Right cardiac atrium (tissue), 5 donors: Measurements from ENCODE around the gene STX16. TPM values are rescaled to one million over a fixed set of nuclear protein-coding genes. Genes with fewer than 3 reads are reported as not detected.
"Not testable (repeated sequence)": the region's sequence is repeated elsewhere in the genome, so short reads cannot be mapped to it uniquely, and the experiment has no call there.

Source experiments
- ATAC-seq, 2 donors: fragments of 200-7000 bp; cut with Tn5 transposase; one replicate each; pipeline versions ENCODE4 v1.8.0 to v1.9.1; 2020; ENCODE audit warnings: moderate library complexity in 2 of 2, mild to moderate bottlenecking in 1 of 2
- DNase-seq, 3 donors: peaks; one replicate each; pipeline ENCODE4 v3.0.0-alpha.2; 2020
- H3K27ac ChIP-seq: one replicate; pipeline ENCODE4 v1.5.1; 2013; ENCODE audit warnings: mild to moderate bottlenecking, low read length, control low read depth, moderate library complexity
- H3K27me3 ChIP-seq: one replicate; pipeline ENCODE4 v1.6.1; 2013; ENCODE audit not compliant: control insufficient read depth, insufficient read depth
- H3K4me1 ChIP-seq: one replicate; pipeline ENCODE4 v1.6.1; 2013; ENCODE audit warnings: low read length; ENCODE audit not compliant: control insufficient read depth, insufficient read depth
- H3K4me3 ChIP-seq: one replicate; pipeline ENCODE4 v1.5.1; 2013; ENCODE audit warnings: low read length, control low read depth
- H3K9me3 ChIP-seq: one replicate; pipeline ENCODE4 v1.6.1; 2013; ENCODE audit warnings: low read length; ENCODE audit not compliant: control insufficient read depth
- WGBS: extraction: QIAGEN DNeasy Blood & Tissue Kit; methylation state at CpG from one replicate; pipeline ENCODE4 v1.1.7; 2013; 5-methylcytosine and 5-hydroxymethylcytosine counted together
- intact Hi-C, 4 donors: fragments of 100-400 bp; cut with DNase I; formaldehyde crosslinking; loops; one replicate each; pipeline versions ENCODE4 v1.11.0 to v1.14.0; 2022 to 2023
- polyA plus RNA-seq: library from polyadenylated mRNA; stranded (reverse); fragments of 200-250 nt; gene quantifications from one replicate; pipeline ENCODE4 v1.2.3, GENCODE V29; 2013
- total RNA-seq, 4 donors: library from RNA; stranded (reverse); fragmentation: NEBNext Ultra II Directional; extraction: Animal tissue kit (Norgen Biotek cat#: 25700); gene quantifications; one replicate each; pipeline ENCODE4 v1.2.1, GENCODE V29; 2021
- donor health status: healthy with polysubstance abuse.
- donor health status: DM: no; HTN: yes; CAD: no.
- donor health status: DM: no; HTN: no; CAD: no.
- donor health status: DM: no; HTN: yes; CAD: no; lungs with severe emphysema.
- donor health status: DM: yes; HTN: yes; CAD: no.

STX16 gene
- total and polyA plus RNA-seq, 5 donors, result 28.0 to 35.0 (median 33.0) TPM

DNA sequence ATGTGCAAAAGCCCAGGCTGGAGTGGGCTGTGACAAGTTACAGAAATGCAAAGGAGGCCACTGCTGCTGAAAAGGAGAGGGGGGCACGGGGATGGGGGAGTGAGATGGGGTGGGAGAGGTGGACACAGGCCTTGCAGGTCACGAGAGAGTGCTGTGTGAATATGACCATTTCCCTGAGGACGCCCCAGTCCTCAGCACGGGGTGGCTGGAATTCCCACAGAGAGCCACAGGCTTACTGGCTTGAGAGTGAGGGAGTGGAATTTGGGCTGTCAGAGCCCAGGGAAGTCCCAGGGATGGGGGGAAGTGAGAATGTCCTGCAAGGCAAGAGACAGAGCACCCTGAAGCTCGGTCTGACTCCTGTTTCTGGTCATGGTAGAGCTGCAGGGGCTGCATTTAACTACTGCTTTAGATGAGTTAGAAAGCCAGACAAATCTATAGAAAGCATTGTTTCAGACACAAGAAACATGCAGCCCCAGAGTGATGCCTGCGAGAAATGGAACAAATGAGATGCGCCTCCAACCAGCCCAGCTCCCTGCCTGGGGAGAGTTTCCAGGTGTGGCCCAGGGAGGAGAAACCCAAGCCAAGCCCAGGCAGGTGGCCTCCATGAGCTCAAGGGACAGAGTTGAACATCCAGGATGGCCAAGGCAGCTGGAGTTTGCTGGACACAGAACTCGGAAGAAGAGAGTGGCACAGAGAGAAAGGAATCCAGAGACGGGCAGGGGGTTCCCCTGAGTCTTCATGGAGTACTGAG lies 72.0 kb downstream of the STX16 start:
- DNase-seq, result no peak
- no peaks in the 10 kb centered on the region for H3K9me3 ChIP-seq
- intact Hi-C loops, result loop anchor here in 1 of 4 donors (10.0 kb wide), 1 partner anchor 62 kb away; no protein-coding TSS in a partner anchor
- no peak overlapping the region for H3K4me3 ChIP-seq
- WGBS, result 73% methylated on average over 9 of the region's 9 CpGs
- no peaks in the 10 kb centered on the region for H3K27me3 ChIP-seq
- no peak for ATAC-seq
- no peaks in the 10 kb centered on the region for H3K4me1 ChIP-seq
- no peak overlapping the region for H3K27ac ChIP-seq

DNA sequence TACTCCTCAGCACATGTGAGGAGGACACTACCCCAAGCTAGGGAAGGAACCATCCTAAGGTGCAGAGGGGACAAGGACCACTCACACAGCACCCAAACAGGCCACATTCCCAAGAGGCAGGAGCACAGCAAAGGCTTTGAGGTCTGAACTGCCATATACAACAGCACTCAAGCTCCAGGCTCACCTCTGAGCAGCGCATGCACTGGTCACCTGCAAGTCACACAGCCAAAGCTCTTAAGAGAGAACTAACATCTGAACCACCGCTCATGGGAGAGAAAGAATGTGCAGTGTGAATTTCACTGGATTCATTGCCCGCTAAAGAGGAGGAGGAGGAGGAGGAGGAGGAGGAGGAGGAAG lies 72.5 kb downstream of the STX16 start:
- no peaks in the 10 kb centered on the region for H3K27me3 ChIP-seq
- H3K4me1 ChIP-seq, result no peaks in the 10 kb centered on the region
- DNase-seq, result no peak
- H3K27ac ChIP-seq, result no peak overlapping the region
- WGBS, result 92% methylated on average over 3 of the region's 3 CpGs
- no peak overlapping the region for H3K4me3 ChIP-seq
- intact Hi-C loops, result loop anchor here in 1 of 4 donors (10.0 kb wide), 1 partner anchor 61 kb away; no protein-coding TSS in a partner anchor
- no peaks in the 10 kb centered on the region for H3K9me3 ChIP-seq
- no peak for ATAC-seq

DNA sequence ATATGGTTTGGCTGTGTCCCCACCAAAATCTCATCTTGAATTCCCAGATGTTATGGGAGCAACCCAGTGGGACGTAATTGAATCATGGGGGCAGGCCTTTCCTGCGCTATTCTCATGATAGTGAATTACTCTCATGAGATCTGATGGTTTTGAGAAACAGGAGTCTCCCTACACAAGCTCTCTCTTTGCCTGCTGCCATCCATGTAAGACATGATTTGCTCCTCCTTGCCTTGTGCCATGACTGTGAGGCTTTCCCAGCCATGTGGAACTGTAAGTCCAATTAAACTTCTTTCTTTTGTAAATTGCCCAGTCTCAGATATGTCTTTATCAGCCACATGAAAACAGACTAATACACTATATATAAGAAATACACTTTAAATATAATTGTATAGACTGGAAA lies 75.1 kb downstream of the STX16 start:
- H3K4me1 ChIP-seq, H3K9me3 ChIP-seq, H3K27me3 ChIP-seq, H3K4me3 ChIP-seq, DNase-seq, H3K27ac ChIP-seq, ATAC-seq: not testable (repeated sequence)
- 79% methylated on average over 2 of the region's 2 CpGs for WGBS
- intact Hi-C loops, result loop anchor here in 1 of 4 donors (10.0 kb wide), 1 partner anchor 59 kb away; no protein-coding TSS in a partner anchor

Other genes starting within 250 kb of the STX16 start
- gene APCDD1L, start 135.9 kb upstream of the STX16 start, total RNA-seq, result 1 to 10 TPM in 3 of 4 donors, under 1 TPM in 1; 0.65 to 4.3 (median 1.6) TPM
- gene APCDD1L, start 135.9 kb upstream of the STX16 start, polyA plus RNA-seq, result 0.14 TPM
- gene NPEPL1, start 41.5 kb downstream of the STX16 start, total RNA-seq, result 10 to 100 TPM; 22.0 to 28.8 (median 23.0) TPM
- gene NPEPL1, start 41.5 kb downstream of the STX16 start, polyA plus RNA-seq, result 26.1 TPM
- under 1 TPM; 0.42 to 0.74 (median 0.50) TPM for gene GNAS-AS1, start 199.6 kb downstream of the STX16 start, total RNA-seq
- 0.32 TPM for gene GNAS-AS1, start 199.6 kb downstream of the STX16 start, polyA plus RNA-seq
- 1,000 to 10,000 TPM; 1,230 to 1,665 (median 1,377) TPM for gene GNAS, start 201.4 kb downstream of the STX16 start, total RNA-seq
- 1,885 TPM for gene GNAS, start 201.4 kb downstream of the STX16 start, polyA plus RNA-seq